BLaER1 (cell line): Measurements from ENCODE around the gene SLC16A7.

Experiments
- H3K27ac ChIP-seq: shearing (Covaris generic); formaldehyde crosslinking; 2 replicates; pipeline ENCODE4 v1.8.1; 2022
- H3K27me3 ChIP-seq: shearing (Covaris generic); formaldehyde crosslinking; 2 replicates; pipeline ENCODE4 v1.8.1; 2022
- H3K36me3 ChIP-seq: shearing (Covaris generic); formaldehyde crosslinking; 2 replicates; pipeline ENCODE4 v1.8.1; 2022
- H3K4me1 ChIP-seq: shearing (Covaris generic); formaldehyde crosslinking; 2 replicates; pipeline ENCODE4 v1.8.1; 2022
- H3K4me2 ChIP-seq: shearing (Covaris generic); formaldehyde crosslinking; 2 replicates; pipeline ENCODE4 v1.8.1; 2022
- H3K4me3 ChIP-seq: shearing (Covaris generic); formaldehyde crosslinking; 2 replicates; pipeline ENCODE4 v1.8.1; 2022
- H3K9ac ChIP-seq: shearing (Covaris generic); formaldehyde crosslinking; 2 replicates; pipeline ENCODE4 v1.8.1; 2022
- H3K9me3 ChIP-seq: shearing (Covaris generic); formaldehyde crosslinking; 2 replicates; pipeline ENCODE4 v1.8.1; 2022
- H4K20me1 ChIP-seq: shearing (Covaris generic); formaldehyde crosslinking; 2 replicates; pipeline ENCODE4 v1.8.1; 2022
- Cebpa-rat ChIP-seq: shearing (Covaris generic); IDR thresholded peaks from 2 replicates; pipeline ENCODE4 v1.8.1; 2022

SLC16A7 gene

DNA sequence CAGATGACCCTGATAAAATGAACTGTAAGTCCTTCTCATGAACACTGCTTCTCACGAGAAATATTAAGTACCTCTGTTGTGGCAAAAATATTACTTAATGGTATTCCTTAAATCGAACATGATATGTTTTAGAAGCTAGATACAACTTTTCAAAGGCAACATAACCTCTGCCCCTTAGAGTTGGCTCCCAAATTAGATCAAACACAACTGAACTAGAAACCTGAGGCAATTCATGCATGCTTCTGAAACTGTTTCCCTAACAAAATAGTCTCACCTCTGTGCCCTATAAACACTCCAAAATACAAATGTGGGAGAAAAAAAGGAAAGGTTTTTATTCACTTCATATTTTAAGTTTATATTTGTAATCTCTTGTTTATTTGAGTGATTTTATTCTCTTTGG lies 121.6 kb downstream of the SLC16A7 start:
- no peaks in the 10 kb centered on the region for H3K9me3 ChIP-seq
- no peak overlapping the region for H3K4me2 ChIP-seq
- no peak overlapping the region for H3K27ac ChIP-seq
- no peak for TF ChIP-seq Cebpa-rat
- H3K9ac ChIP-seq: no peak overlapping the region
- no peaks in the 10 kb centered on the region for H3K27me3 ChIP-seq
- H3K4me1 ChIP-seq: no peaks in the 10 kb centered on the region
- H3K36me3 ChIP-seq: no peaks in the 10 kb centered on the region
- no peak overlapping the region for H3K4me3 ChIP-seq
- H4K20me1 ChIP-seq: no peaks in the 10 kb centered on the region

DNA sequence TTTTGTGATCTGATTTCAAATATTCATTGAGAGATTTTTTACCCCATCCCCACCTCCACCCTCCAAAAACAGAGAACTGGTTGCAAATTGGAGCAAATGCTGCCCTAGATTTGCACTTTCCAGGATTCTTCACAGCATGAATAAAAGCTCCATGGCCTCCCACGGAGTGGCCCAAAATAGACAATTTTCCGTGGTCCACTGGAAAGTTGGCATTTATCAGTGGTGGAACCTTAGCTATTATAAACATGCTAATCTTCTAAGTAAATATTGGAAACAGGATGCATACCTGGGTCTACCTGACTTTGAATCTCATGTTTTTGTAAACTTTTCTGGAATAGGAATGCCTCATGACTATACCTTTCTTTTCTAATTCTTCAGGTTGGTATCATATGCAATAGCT lies 123.9 kb downstream of the SLC16A7 start:
- H3K27ac ChIP-seq: no peak overlapping the region
- no peak for TF ChIP-seq Cebpa-rat
- no peaks in the 10 kb centered on the region for H3K4me1 ChIP-seq
- H3K4me2 ChIP-seq: no peak overlapping the region
- no peaks in the 10 kb centered on the region for H3K9me3 ChIP-seq
- no peak overlapping the region for H3K9ac ChIP-seq
- no peaks in the 10 kb centered on the region for H3K27me3 ChIP-seq
- no peak overlapping the region for H3K4me3 ChIP-seq
- no peaks in the 10 kb centered on the region for H3K36me3 ChIP-seq
- no peaks in the 10 kb centered on the region for H4K20me1 ChIP-seq

DNA sequence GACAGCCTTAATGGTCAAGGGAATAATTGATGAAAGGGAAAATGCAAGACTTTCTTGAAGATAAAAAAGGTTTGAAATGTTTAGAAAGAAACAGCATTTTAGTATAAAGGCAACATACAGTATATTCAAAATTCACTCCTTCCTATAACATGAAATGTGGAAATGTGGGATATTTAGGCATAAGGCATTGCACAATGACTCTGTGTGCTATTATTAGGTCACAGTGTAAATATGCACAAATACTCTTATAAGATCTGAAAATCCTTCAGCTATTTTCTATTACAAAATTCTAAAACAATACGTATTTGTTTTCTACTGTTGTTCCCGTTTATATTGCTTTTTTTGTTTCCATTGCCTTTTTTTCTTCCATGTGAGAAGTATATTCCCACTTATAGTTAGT lies 127.7 kb downstream of the SLC16A7 start:
- no peak overlapping the region for H3K27ac ChIP-seq
- no peaks in the 10 kb centered on the region for H3K4me1 ChIP-seq
- H3K4me2 ChIP-seq: no peak overlapping the region
- no peak for TF ChIP-seq Cebpa-rat
- H3K9me3 ChIP-seq: no peaks in the 10 kb centered on the region
- H4K20me1 ChIP-seq: no peaks in the 10 kb centered on the region
- no peaks in the 10 kb centered on the region for H3K36me3 ChIP-seq
- H3K9ac ChIP-seq: no peak overlapping the region
- no peak overlapping the region for H3K4me3 ChIP-seq
- H3K27me3 ChIP-seq: no peaks in the 10 kb centered on the region

DNA sequence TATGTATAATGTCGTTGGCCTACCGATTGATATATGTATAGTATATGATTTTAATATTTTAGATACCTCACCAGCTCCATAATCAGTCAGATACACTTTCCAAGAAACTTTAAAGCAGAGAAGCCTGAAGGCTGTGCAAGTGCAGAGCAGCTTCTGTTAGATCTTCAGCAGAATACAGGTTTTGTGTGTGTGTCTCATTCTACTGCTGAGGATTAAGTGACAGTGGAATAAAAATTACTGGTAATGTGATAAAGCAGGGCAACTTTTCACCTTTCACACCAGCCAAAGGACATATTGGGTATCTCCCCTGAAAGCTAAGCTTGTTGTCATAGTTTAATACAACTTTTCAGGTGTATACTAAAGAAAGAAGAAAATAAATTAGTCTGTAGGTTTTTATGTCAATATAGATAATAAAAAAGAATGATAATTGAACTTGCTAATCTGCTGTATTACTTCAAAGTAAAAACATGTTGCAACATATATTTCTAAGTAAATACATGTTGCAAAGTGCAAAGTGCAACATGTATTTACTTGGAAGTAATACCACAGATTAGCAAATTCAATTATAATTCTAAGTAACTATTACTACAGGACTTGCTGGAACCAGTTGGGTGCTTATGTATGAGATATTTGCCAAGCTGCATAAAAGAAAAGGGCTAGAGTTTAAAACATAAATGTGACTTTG lies 128.3 kb downstream of the SLC16A7 start:
- Histone ChIP-seq H3K9ac (no peak overlapping the region), H3K4me1 (no peaks in the 10 kb centered on the region), H3K9me3 (no peaks in the 10 kb centered on the region), H3K27ac (no peak overlapping the region), H4K20me1 (no peaks in the 10 kb centered on the region), H3K27me3 (no peaks in the 10 kb centered on the region), H3K4me3 (no peak overlapping the region), H3K36me3 (no peaks in the 10 kb centered on the region), H3K4me2 (no peak overlapping the region)
- no peak for TF ChIP-seq Cebpa-rat

DNA sequence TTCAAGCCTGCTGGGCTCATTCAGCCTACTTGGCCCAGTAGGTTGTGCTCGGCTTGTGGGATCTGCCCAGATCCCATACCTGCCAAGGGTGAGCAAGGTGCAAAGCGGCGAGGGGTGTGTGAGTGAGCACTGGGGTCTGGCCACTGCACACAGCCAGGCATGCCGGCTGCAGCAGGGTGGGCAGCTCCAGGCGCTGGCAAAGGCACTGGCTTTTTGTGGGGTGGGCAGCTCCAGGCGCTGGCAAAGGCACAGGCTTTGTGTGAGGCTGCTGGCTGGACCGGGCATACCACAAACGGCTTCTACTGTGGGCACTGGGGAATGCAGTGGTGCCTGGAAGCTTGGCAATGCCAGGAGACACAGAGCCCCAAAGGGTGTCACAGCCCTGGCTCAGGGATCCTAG lies 137.4 kb downstream of the SLC16A7 start:
- H4K20me1 ChIP-seq: no peaks in the 10 kb centered on the region
- no peak overlapping the region for H3K27ac ChIP-seq
- no peaks in the 10 kb centered on the region for H3K27me3 ChIP-seq
- H3K4me3 ChIP-seq: no peak overlapping the region
- H3K4me1 ChIP-seq: no peaks in the 10 kb centered on the region
- no peak for TF ChIP-seq Cebpa-rat
- peaks cover 7% of the 10 kb centered on the region; the same call in 1 of the 2 replicates for H3K9me3 ChIP-seq
- H3K9ac ChIP-seq: no peak overlapping the region
- H3K4me2 ChIP-seq: no peak overlapping the region
- H3K36me3 ChIP-seq: peaks cover 6% of the 10 kb centered on the region; the same call in 1 of the 2 replicates

DNA sequence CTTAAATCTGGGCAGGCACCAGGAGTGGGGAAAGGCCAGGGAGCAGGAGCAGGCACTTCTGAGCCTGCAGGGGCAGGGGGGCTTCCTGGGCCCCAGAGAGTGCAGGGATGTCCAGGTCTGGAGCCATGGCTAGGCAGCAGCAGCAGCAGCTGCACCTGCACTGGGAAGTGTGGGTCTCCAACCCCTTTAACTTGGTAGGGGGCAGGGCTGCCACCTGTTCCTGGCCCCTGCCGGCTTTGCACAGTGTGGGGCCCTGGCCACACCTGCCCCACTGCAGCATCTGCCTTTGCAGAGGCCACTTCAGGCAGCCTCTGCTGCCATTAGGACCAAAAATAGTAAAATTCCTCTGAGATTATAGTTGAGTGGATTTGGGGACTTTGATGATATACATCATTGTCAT lies 138.5 kb downstream of the SLC16A7 start:
- Histone ChIP-seq H3K9me3 (peaks cover 7% of the 10 kb centered on the region; the same call in 1 of the 2 replicates), H4K20me1 (no peaks in the 10 kb centered on the region), H3K27me3 (no peaks in the 10 kb centered on the region), H3K4me3 (no peak overlapping the region), H3K4me1 (no peaks in the 10 kb centered on the region), H3K4me2 (no peak overlapping the region), H3K27ac (no peak overlapping the region), H3K9ac (no peak overlapping the region), H3K36me3 (peaks cover 6% of the 10 kb centered on the region; the same call in 1 of the 2 replicates)
- TF ChIP-seq Cebpa-rat: no peak

DNA sequence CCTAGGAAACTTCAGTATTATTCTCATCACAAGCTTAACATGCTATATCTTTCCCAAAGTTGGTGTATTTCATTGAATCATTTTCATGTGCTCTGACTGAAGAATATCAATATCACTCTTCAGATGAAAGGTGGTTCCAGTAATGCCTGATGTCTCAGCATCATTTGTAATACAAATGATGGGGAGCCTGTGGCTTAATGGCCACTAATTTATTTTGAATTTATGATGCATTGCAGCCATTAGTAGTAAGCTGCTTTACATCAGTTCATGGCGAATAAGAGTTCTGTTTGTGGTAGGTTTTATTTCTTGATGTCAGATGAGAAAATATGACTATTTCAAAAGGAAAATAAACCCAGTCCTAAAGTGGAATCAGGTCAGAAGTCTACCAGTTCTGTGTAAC lies 139.4 kb downstream of the SLC16A7 start:
- H3K4me1 ChIP-seq: no peaks in the 10 kb centered on the region
- no peak overlapping the region for H3K4me2 ChIP-seq
- H3K4me3 ChIP-seq: no peak overlapping the region
- no peaks in the 10 kb centered on the region for H4K20me1 ChIP-seq
- no peak for TF ChIP-seq Cebpa-rat
- H3K27me3 ChIP-seq: no peaks in the 10 kb centered on the region
- H3K36me3 ChIP-seq: peaks cover 6% of the 10 kb centered on the region; the same call in 1 of the 2 replicates
- peaks cover 7% of the 10 kb centered on the region; the same call in 1 of the 2 replicates for H3K9me3 ChIP-seq
- H3K9ac ChIP-seq: no peak overlapping the region
- H3K27ac ChIP-seq: no peak overlapping the region

DNA sequence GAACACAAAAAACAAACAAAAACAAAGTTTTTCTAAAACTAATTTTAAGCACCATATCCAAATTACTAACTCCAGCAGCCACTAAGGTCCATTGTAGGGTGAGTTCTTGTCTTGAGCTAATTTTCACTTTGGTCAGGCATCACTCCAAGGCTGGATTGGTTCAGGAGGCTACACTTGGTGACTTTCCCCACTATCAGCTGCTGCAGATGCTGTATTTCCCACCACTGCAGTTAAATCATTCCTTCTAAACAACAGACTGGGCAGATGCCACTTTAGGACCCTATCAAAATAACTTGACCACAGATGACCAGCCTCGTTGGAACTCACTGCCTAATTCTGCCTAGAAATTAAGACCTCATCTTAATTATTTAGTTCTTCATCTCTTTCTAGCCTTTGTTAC lies 140.5 kb downstream of the SLC16A7 start:
- no peak overlapping the region for H3K27ac ChIP-seq
- no peaks in the 10 kb centered on the region for H3K4me1 ChIP-seq
- no peak for TF ChIP-seq Cebpa-rat
- no peak overlapping the region for H3K4me2 ChIP-seq
- H3K4me3 ChIP-seq: no peak overlapping the region
- no peak overlapping the region for H3K9ac ChIP-seq
- H4K20me1 ChIP-seq: no peaks in the 10 kb centered on the region
- H3K36me3 ChIP-seq: peaks cover 6% of the 10 kb centered on the region; the same call in 1 of the 2 replicates
- peaks cover 7% of the 10 kb centered on the region; the same call in 1 of the 2 replicates for H3K9me3 ChIP-seq
- no peaks in the 10 kb centered on the region for H3K27me3 ChIP-seq

DNA sequence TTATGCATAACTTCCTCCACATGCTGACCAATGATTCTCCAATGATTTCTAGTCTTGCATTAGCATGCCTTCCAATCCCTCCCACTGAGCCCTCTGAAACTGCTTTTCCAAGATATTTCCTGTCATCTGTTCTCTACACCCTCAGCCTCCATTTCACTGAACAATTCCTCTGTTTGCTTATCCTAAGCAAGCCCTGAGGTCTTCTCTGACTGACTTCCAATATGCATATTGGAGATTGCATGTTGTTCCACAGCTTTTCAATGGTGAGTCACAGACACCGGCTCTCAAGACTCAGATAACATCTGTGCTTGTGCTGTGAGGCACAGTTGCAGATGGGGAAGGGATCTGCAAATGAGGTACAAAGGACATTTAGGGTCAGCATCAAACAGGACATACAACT lies 141.0 kb downstream of the SLC16A7 start:
- no peak overlapping the region for H3K4me2 ChIP-seq
- H3K9ac ChIP-seq: no peak overlapping the region
- H3K27me3 ChIP-seq: no peaks in the 10 kb centered on the region
- H3K4me3 ChIP-seq: no peak overlapping the region
- no peaks in the 10 kb centered on the region for H3K4me1 ChIP-seq
- H4K20me1 ChIP-seq: no peaks in the 10 kb centered on the region
- peaks cover 7% of the 10 kb centered on the region; the same call in 1 of the 2 replicates for H3K9me3 ChIP-seq
- TF ChIP-seq Cebpa-rat: no peak
- H3K27ac ChIP-seq: no peak overlapping the region
- H3K36me3 ChIP-seq: peaks cover 6% of the 10 kb centered on the region; the same call in 1 of the 2 replicates

DNA sequence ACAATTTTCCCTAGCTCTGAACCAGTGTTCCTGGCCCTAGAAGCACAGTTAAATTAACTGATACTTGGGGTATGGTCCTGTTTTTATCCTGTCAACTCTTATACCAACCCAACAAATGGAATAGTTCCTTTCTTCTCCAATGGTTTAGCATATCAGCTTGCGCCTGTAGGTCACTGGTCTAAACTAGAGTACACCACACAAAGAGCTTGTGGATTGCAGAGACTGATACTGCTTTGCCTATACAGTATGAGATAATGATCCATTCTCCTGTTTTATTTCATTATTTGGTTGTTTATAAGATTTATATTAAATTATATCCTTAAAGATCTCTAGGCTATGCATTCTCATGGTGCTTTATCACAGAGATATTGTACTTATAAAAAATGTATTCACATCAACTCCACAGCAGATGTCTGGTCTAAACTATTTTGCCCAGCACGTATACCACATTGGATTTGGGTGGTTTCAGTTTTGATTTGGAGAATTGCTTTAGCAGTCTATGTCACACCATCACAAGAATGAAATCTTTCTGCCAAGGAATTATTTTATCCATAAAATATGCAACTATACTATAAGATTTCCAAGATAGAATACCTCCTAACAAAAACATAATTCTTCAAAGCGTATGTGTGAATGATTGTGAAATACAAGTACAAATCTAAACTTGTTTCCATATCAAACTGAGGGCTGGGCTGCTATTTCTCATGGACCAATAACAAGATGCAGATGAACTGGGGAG lies 142.1 kb downstream of the SLC16A7 start:
- Histone ChIP-seq H3K4me2 (no peak overlapping the region), H3K27me3 (no peaks in the 10 kb centered on the region), H3K9me3 (peaks cover 7% of the 10 kb centered on the region; the same call in 1 of the 2 replicates), H3K36me3 (peaks cover 6% of the 10 kb centered on the region; the same call in 1 of the 2 replicates), H3K4me3 (no peak overlapping the region), H3K27ac (no peak overlapping the region), H3K4me1 (no peaks in the 10 kb centered on the region), H4K20me1 (no peaks in the 10 kb centered on the region), H3K9ac (no peak overlapping the region)
- no peak for TF ChIP-seq Cebpa-rat
